ENCODE measurements around the gene TMPRSS6. TPM values are rescaled to one million over a fixed set of nuclear protein-coding genes. Genes with fewer than 3 reads are reported as not detected.
"Not testable (repeated sequence)": the region's sequence is repeated elsewhere in the genome, so short reads cannot be mapped to it uniquely, and the experiment has no call there.

The TMPRSS6 gene
- total RNA-seq, 2 donors from 2014 or later, result not detected

DNA sequence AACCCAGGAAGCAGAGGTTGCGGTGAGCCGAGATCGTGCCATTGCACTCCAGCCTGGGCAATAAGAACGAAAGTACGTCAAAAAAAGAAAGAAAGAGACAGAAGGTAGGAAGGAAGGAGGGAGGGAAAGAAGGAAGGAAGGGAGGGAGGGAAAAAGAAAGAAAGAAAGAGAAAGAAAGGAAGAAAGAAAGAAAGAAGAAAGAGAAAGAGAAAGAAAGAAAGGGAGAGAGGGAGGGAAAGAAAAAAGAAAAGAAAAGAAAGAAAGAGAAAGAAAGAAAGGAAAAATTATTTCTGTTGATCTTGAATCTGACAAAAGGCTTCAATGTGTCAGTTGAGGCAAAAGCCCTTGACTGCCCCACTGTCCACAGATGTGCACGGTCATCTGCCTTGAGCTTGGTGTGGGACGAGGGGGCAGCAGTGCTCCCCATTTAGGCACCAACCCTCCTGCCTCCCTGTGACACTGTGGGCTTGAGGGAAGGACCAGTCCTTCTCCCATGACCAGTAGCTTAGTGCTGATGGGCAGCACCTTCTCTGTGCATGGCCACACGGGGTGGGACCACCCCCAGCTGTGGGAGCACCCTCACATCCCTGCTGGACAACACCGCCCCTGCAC lies 33.6 kb downstream of the TMPRSS6 start:
- H3K36me3 ChIP-seq, result no peaks in the 10 kb centered on the region
- H3K9me3 ChIP-seq, result no peaks in the 10 kb centered on the region
- ATAC-seq (ENCODE audit: insufficient number of reproducible peaks, low FRiP score, low read depth) (no peak), DNase-seq (ENCODE audit: low spot score) (no peak)
- TF ChIP-seq, protein P1, sequence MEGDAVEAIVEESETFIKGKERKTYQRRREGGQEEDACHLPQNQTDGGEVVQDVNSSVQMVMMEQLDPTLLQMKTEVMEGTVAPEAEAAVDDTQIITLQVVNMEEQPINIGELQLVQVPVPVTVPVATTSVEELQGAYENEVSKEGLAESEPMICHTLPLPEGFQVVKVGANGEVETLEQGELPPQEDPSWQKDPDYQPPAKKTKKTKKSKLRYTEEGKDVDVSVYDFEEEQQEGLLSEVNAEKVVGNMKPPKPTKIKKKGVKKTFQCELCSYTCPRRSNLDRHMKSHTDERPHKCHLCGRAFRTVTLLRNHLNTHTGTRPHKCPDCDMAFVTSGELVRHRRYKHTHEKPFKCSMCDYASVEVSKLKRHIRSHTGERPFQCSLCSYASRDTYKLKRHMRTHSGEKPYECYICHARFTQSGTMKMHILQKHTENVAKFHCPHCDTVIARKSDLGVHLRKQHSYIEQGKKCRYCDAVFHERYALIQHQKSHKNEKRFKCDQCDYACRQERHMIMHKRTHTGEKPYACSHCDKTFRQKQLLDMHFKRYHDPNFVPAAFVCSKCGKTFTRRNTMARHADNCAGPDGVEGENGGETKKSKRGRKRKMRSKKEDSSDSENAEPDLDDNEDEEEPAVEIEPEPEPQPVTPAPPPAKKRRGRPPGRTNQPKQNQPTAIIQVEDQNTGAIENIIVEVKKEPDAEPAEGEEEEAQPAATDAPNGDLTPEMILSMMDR (IDR thresholded peaks at IDR 0.05), result no peak
- no peak overlapping the region for H3K4me3 ChIP-seq
- no peaks in the 10 kb centered on the region for H3K27me3 ChIP-seq (replicated peaks; ENCODE audit: insufficient read depth)
- H3K27ac ChIP-seq, result no peak overlapping the region
- no peaks in the 10 kb centered on the region for H3K4me1 ChIP-seq (ENCODE audit: control insufficient read depth in 1 of 2, low read depth in 2 of 2)

DNA sequence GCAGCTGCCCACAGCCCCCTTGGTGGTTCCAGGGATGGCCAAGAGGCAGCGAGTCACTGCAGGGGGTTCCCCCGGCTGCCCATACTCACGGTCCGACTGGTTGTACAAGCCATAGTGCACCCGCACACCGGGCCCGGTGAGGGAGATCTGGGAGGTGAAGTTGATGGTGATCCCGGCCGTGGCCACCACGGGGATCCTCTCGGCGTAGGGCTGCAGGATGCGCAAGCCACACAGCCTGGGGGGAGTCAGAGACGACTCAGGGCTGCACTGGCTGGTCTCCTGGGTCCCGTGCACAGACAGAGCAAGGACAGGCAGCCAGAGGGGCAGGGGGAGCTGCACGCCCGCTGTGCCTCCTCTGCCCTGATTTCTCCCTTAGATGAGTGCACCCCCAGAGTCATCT lies 34.5 kb downstream of the TMPRSS6 start:
- no peak for ATAC-seq (ENCODE audit: insufficient number of reproducible peaks, low FRiP score, low read depth)
- TF ChIP-seq, protein P1 (IDR thresholded peaks at IDR 0.05), result no peak
- H3K4me1 ChIP-seq (ENCODE audit: control insufficient read depth in 1 of 2, low read depth in 2 of 2), result no peaks in the 10 kb centered on the region
- H3K9me3 ChIP-seq, result no peaks in the 10 kb centered on the region
- DNase-seq (ENCODE audit: low spot score), result no peak
- no peaks in the 10 kb centered on the region for H3K27me3 ChIP-seq (replicated peaks; ENCODE audit: insufficient read depth)
- H3K4me3 ChIP-seq, result no peak overlapping the region
- H3K36me3 ChIP-seq, result no peaks in the 10 kb centered on the region
- no peak overlapping the region for H3K27ac ChIP-seq

DNA sequence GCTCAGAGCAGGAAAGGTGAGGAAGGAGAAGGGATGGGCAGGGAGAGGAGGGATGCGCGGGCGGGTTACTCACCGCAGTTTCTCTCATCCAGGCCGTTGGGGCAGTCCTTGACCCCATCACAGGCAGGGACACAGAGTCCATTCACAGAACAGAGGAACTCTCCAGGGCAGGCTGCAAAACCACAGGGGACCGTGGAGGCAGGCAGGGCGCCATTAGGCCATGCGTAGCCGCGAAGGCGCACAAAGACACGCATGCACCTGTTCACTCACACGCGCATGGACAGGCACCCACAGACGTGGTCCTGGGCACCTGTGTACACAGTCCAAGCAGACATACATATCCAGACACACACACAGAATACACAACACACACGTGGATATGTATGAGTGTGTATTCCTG lies 35.0 kb downstream of the TMPRSS6 start:
- TF ChIP-seq, protein P1 (IDR thresholded peaks at IDR 0.05), result no peak
- Histone ChIP-seq H3K27ac (no peak overlapping the region), H3K4me3 (no peak overlapping the region), H3K4me1 (ENCODE audit: control insufficient read depth in 1 of 2, low read depth in 2 of 2) (no peaks in the 10 kb centered on the region), H3K36me3 (no peaks in the 10 kb centered on the region), H3K27me3 (replicated peaks; ENCODE audit: insufficient read depth) (no peaks in the 10 kb centered on the region), H3K9me3 (no peaks in the 10 kb centered on the region)
- ATAC-seq (ENCODE audit: insufficient number of reproducible peaks, low FRiP score, low read depth) (no peak), DNase-seq (ENCODE audit: low spot score) (no peak)

DNA sequence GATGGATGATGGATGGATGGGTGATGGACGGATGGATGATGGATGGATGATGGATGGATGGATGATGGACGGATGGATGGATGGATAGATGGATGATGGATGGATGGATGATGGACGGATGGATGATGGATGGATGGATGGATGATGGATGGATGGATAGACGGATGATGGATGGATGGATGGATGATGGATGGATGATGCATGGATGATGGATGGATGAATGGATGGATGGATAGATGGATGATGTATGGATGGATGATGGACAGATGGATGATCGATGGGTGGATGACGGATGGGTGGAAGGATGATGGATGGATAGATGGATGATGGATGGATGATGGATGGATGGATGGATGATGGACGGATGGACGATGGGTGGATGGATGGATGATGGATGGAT lies 36.8 kb downstream of the TMPRSS6 start:
- H3K36me3 ChIP-seq, result no peaks in the 10 kb centered on the region
- H3K27me3 ChIP-seq (replicated peaks; ENCODE audit: insufficient read depth), result no peaks in the 10 kb centered on the region
- H3K27ac ChIP-seq, result no peak overlapping the region
- no peak overlapping the region for H3K4me3 ChIP-seq
- TF ChIP-seq, protein P1 (IDR thresholded peaks at IDR 0.05), result no peak
- ATAC-seq (ENCODE audit: insufficient number of reproducible peaks, low FRiP score, low read depth) (no peak), DNase-seq (ENCODE audit: low spot score) (no peak)
- H3K4me1 ChIP-seq (ENCODE audit: control insufficient read depth in 1 of 2, low read depth in 2 of 2), result no peaks in the 10 kb centered on the region
- no peaks in the 10 kb centered on the region for H3K9me3 ChIP-seq

DNA sequence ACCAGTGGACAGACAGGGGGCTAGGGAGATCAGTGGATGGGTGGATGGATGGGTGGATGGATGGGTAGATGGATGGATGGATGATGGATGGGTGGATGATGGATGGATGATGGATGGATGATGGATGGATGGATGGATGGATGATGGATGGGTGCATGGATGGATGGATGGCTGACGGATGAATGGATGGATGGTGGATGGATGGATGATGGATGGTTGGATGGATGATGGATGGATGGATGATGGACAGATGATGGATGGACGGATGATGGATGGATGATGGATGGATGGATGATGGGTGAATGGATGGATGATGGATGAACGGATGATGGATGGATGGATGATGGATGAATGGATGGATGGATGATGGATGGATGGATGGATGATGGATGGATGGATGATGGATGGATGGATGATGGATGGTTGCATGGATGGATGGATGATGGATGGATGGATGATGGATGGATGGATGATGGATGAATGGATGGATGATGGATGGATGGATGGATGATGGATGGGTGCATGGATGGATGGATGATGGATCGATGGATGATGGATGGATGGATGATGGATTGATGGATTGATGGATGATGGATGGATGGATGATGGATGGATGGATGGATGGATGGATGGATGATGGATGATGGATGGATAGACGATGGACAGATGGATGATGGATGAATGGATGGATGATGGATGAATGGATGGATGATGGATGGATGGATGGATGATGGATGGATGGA lies 37.5 kb downstream of the TMPRSS6 start:
- H3K9me3 ChIP-seq; H3K27ac ChIP-seq; H3K36me3 ChIP-seq; H3K4me1 ChIP-seq (ENCODE audit: control insufficient read depth in 1 of 2, low read depth in 2 of 2); DNase-seq (ENCODE audit: low spot score); H3K27me3 ChIP-seq (replicated peaks; ENCODE audit: insufficient read depth); H3K4me3 ChIP-seq; ATAC-seq (ENCODE audit: insufficient number of reproducible peaks, low FRiP score, low read depth): not testable (repeated sequence)
